Stomach (tissue), 4 donors: ENCODE results near the gene PLEKHF1.

ENCODE experiments used
- CTCF ChIP-seq, 7 experiments: fragments of 450-650 bp in 4 of 7; fragments of 200-600 bp in 3 of 7; sonication (generic) in 3 of 7; IDR thresholded peaks; one replicate each; pipeline ENCODE4 v1.5.1; 2016 to 2019; ENCODE audit warnings: antibody characterized with exemption in 7 of 7, control low read depth in 2 of 7, mild to moderate bottlenecking in 1 of 7
- EP300 ChIP-seq: sonication (generic); formaldehyde crosslinking; IDR thresholded peaks from one replicate; pipeline ENCODE4 v1.6.1; 2017; ENCODE audit warnings: antibody characterized with exemption
- POLR2A ChIP-seq, 4 donors: fragments of 450-650 bp; IDR thresholded peaks; one replicate each; pipeline ENCODE4 v1.6.1; 2016; ENCODE audit warnings: antibody characterized with exemption in 4 of 4, control low read depth in 2 of 4, mild to moderate bottlenecking in 1 of 4, moderate library complexity in 1 of 4
- POLR2AphosphoS5 ChIP-seq, 3 donors: sonication (generic); formaldehyde crosslinking; IDR thresholded peaks; one replicate each; pipeline ENCODE4 v1.6.1; 2016; ENCODE audit warnings: antibody characterized with exemption in 3 of 3

GRCh38 chr19:29618871-29619270 is 46.4 kb upstream of the PLEKHF1 start:
- TF ChIP-seq POLR2A (IDR thresholded peaks at IDR 0.05): no peak
- TF ChIP-seq CTCF (IDR thresholded peaks at IDR 0.05): no peak
- TF ChIP-seq EP300: no peak
- TF ChIP-seq POLR2AphosphoS5 (IDR thresholded peaks at IDR 0.05): no peak
